Parathyroid adenoma (tissue), 2 donors: ENCODE data around the gene MRTFB.

Experiments used
- H2AFZ ChIP-seq: fragments of 300-600 bp; sonication (generic); one replicate; pipeline ENCODE4 v1.7.0; 2017; ENCODE audit warnings: antibody characterized with exemption, mild to moderate bottlenecking
- H3K27ac ChIP-seq: fragments of 300-600 bp; sonication (generic); one replicate; pipeline ENCODE4 v1.7.0; 2017
- H3K27me3 ChIP-seq: fragments of 300-600 bp; sonication (generic); one replicate; pipeline ENCODE4 v1.7.0; 2017; ENCODE audit warnings: low read length; ENCODE audit not compliant: control insufficient read depth, insufficient read depth
- H3K36me3 ChIP-seq: fragments of 300-600 bp; sonication (generic); one replicate; pipeline ENCODE4 v1.7.0; 2017; ENCODE audit warnings: low read length; ENCODE audit not compliant: control insufficient read depth, insufficient read depth
- H3K4me1 ChIP-seq: fragments of 300-600 bp; sonication (generic); one replicate; pipeline ENCODE4 v1.7.0; 2017; ENCODE audit warnings: control low read depth
- H3K4me2 ChIP-seq: fragments of 300-600 bp; sonication (generic); one replicate; pipeline ENCODE4 v1.7.0; 2017; ENCODE audit warnings: low read length
- H3K4me3 ChIP-seq: fragments of 300-600 bp; sonication (generic); one replicate; pipeline ENCODE4 v1.7.0; 2017; ENCODE audit warnings: low read depth, low read length
- H3K79me2 ChIP-seq: fragments of 300-600 bp; sonication (generic); one replicate; pipeline ENCODE4 v1.7.0; 2017; ENCODE audit warnings: control low read depth
- H3K9ac ChIP-seq: fragments of 300-600 bp; sonication (generic); one replicate; pipeline ENCODE4 v1.7.0; 2017; ENCODE audit warnings: mild to moderate bottlenecking
- H3K9me3 ChIP-seq: fragments of 300-600 bp; sonication (generic); one replicate; pipeline ENCODE4 v1.7.0; 2017; ENCODE audit warnings: low read length; ENCODE audit not compliant: control insufficient read depth
- TF ChIP-seq, protein P1 (sequence below): fragments of 300-600 bp; sonication (generic); IDR thresholded peaks from one replicate; pipeline ENCODE4 v1.7.0; 2017; ENCODE audit warnings: antibody characterized with exemption, mild to moderate bottlenecking
- donor health status: primary hyperparathyroidism.

MRTFB gene

DNA sequence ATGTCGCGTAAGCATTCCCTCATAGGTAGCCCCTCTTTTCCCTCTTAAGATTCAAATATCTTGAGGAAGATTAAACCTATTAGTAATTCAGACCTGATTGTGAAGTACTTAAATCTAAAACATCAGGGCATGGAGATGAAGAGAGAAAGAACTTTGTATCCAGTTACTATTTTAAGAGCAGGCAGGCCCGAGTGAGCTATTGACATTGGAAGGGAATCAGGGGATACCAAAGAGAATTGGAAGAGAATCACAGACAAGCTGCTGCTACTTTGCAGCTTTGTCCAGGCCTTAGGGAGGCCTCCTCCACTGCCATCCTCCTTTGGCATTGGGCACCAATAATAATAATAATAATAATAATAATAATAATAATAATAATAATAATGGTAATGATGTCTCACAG, 170.5 kb downstream of the MRTFB start:
- Histone ChIP-seq H3K4me1 (no peaks in the 10 kb centered on the region), H3K4me2 (no peak overlapping the region), H3K9ac (no peak overlapping the region), H3K27ac (no peak overlapping the region), H3K9me3 (no peaks in the 10 kb centered on the region), H3K79me2 (no peaks in the 10 kb centered on the region), H3K4me3 (no peak overlapping the region), H2AFZ (no peak overlapping the region), H3K27me3 (no peaks in the 10 kb centered on the region), H3K36me3 (no peaks in the 10 kb centered on the region)
- TF ChIP-seq, protein P1, sequence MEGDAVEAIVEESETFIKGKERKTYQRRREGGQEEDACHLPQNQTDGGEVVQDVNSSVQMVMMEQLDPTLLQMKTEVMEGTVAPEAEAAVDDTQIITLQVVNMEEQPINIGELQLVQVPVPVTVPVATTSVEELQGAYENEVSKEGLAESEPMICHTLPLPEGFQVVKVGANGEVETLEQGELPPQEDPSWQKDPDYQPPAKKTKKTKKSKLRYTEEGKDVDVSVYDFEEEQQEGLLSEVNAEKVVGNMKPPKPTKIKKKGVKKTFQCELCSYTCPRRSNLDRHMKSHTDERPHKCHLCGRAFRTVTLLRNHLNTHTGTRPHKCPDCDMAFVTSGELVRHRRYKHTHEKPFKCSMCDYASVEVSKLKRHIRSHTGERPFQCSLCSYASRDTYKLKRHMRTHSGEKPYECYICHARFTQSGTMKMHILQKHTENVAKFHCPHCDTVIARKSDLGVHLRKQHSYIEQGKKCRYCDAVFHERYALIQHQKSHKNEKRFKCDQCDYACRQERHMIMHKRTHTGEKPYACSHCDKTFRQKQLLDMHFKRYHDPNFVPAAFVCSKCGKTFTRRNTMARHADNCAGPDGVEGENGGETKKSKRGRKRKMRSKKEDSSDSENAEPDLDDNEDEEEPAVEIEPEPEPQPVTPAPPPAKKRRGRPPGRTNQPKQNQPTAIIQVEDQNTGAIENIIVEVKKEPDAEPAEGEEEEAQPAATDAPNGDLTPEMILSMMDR, result no peak

DNA sequence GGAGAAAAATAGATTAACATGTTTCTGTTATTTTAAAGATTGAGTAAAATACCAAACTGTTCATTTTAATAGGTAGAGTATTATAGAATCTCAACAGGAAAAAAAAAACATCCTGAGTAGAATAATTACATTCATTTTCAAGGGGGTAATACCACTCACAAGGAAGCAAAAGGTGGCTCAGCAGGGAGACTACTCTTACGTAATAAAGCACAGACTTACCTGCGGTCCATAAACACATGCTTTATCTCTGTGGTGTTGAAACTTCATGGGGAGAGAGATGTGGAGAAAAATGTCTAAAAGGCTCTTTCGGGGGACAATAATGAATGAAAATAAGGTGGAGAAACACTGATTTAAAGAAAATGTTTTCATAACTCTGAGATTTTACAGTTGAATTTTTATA, 171.7 kb downstream of the MRTFB start:
- no peaks in the 10 kb centered on the region for H3K9me3 ChIP-seq
- no peak overlapping the region for H3K4me3 ChIP-seq
- no peaks in the 10 kb centered on the region for H3K79me2 ChIP-seq
- no peak overlapping the region for H3K9ac ChIP-seq
- no peak overlapping the region for H3K27ac ChIP-seq
- no peak overlapping the region for H2AFZ ChIP-seq
- no peaks in the 10 kb centered on the region for H3K27me3 ChIP-seq
- H3K4me1 ChIP-seq, result no peaks in the 10 kb centered on the region
- H3K4me2 ChIP-seq, result no peak overlapping the region
- H3K36me3 ChIP-seq, result no peaks in the 10 kb centered on the region
- TF ChIP-seq, protein P1, result no peak

DNA sequence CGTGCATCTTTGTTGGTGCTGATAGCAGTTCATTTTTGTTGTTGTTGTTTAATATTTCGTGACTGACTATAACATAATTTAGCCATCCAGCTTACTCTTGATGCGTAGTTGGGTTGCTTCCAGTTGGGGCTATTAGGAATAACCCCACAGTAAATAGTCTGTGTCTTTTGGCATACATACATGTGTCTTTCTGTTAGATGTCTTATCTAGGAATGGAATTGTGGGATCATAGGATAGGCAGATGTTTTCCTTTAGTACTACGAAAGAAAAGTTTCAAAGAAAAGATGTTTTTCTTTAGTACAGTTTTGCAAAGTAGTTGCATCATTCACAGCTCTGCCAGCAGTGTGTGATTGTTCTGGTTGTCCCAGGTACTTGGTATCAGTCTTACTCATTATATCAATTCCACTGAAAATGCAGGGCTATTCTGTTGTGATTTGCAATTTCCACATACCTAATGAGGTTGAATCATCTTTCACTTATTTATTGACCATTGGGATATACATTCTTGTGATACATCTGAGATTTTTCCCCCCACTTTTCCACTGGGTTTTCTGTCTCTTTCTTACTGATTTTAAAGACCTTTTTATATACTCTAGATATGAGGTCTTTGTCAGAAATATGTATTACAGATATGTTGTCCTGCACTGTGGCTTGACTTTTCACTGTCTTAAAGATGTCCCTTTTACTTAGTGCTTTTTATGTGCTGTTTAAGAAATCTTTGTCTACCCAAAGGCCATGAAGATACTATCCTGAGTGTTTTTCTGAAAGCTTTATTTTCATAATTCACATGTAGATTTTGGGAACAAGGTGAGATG, 173.3 kb downstream of the MRTFB start:
- TF ChIP-seq, protein P1, result no peak
- Histone ChIP-seq H3K36me3 (no peaks in the 10 kb centered on the region), H3K79me2 (no peaks in the 10 kb centered on the region)

DNA sequence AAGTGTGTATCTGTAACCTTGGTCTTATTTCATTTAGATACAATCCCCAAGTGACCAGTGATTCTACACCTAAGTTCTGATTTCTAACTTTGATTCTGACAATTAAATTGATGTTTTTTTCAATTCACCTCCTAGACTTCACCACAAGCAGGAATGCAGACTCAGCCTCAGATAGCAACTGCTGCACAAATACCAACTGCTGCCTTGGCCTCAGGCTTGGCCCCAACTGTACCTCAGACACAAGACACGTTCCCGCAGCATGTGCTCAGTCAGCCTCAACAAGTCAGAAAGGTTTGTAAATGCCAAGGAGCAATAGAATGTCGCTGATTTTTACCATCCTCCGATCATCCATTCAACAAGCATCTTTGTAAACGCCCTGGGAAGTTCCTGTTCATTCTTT, 177.7 kb downstream of the MRTFB start:
- no peak overlapping the region for H3K9ac ChIP-seq
- no peaks in the 10 kb centered on the region for H3K36me3 ChIP-seq
- TF ChIP-seq, protein P1, result no peak
- no peak overlapping the region for H2AFZ ChIP-seq
- H3K9me3 ChIP-seq, result no peaks in the 10 kb centered on the region
- H3K4me1 ChIP-seq, result no peaks in the 10 kb centered on the region
- no peaks in the 10 kb centered on the region for H3K79me2 ChIP-seq
- H3K27ac ChIP-seq, result no peak overlapping the region
- no peak overlapping the region for H3K4me3 ChIP-seq
- no peak overlapping the region for H3K4me2 ChIP-seq
- H3K27me3 ChIP-seq, result no peaks in the 10 kb centered on the region

More for the DNA sequence above, 173.3 kb downstream of the MRTFB start:
- H3K27ac ChIP-seq, result no peak overlapping the region
- no peaks in the 10 kb centered on the region for H3K27me3 ChIP-seq
- no peak overlapping the region for H3K4me3 ChIP-seq
- H3K4me2 ChIP-seq, result no peak overlapping the region
- no peaks in the 10 kb centered on the region for H3K9me3 ChIP-seq
- H3K9ac ChIP-seq, result no peak overlapping the region
- no peaks in the 10 kb centered on the region for H3K4me1 ChIP-seq
- H2AFZ ChIP-seq, result no peak overlapping the region
